GM18951 (cell line): Measurements from ENCODE around the gene RECQL5.

Source experiments
- POLR2A ChIP-seq: IDR thresholded peaks from 4 replicates; pipeline ENCODE4 v1.6.1; 2011; ENCODE audit warnings: mild to moderate bottlenecking; ENCODE audit not compliant: insufficient read length, insufficient read depth; ENCODE audit errors: extremely low read depth
- in situ Hi-C: fragments of 300-500 bp; cut with MboI; formaldehyde crosslinking; loops from one replicate; pipeline ENCODE4 v1.12.0; 2022; ENCODE audit warnings: low sequenced_read_pairs, mixed read lengths, inconsistent platforms; ENCODE audit not compliant: unreplicated experiment

Gene RECQL5

GRCh38 chr17:75622771-75623273 is 44.1 kb downstream of the RECQL5 start:
- in situ Hi-C loops = no loop called here

GRCh38 chr17:75622076-75622475 is 44.9 kb downstream of the RECQL5 start:
- in situ Hi-C loops = no loop called here
- TF ChIP-seq POLR2A = no peak

More at GRCh38 chr17:75622771-75623273, 44.1 kb downstream of the RECQL5 start:
- TF ChIP-seq POLR2A = no peak

GRCh38 chr17:75621489-75621888 is 45.5 kb downstream of the RECQL5 start:
- no peak for TF ChIP-seq POLR2A
- in situ Hi-C loops = no loop called here

DNA sequence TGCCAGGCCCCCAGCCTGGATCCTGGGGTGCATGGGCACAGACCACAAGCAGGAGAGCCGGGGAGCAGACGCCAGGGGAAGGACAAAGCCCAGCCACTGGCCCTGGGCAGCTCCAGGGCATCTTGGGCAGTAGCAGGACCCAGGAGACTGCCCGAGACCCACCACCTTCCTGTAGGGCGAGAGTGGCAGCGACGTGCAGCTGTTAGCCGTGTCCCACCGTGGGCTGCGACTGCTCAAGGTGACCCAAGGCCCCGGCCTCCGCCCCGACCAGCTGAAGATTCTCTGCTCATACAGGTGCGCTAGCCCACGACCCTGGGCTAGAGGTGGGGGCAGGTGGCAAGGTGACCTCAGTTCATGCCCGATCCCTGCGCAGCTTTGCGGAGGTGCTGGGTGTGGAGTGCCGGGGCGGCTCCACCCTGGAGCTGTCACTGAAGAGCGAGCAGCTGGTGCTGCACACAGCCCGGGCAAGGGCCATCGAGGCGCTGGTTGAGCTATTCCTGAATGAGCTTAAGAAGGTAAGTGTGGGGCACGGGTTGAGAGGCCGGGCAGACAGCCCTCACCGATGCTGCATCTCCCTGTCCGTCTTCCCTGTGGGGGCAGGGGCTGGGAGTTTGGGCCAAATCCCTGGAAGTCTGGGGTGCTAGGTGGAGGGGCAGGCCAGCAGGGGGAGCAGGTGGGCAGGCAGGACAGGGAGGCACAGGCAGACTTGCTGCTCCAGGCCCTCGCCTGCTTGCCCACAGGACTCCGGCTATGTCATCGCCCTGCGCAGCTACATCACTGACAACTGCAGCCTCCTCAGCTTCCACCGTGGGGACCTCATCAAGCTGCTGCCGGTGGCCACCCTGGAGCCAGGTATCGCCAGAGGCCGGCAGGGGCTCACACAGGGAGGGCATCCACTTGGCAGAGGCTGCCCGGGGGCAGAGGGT is 47.2 kb downstream of the RECQL5 start:
- no peak for TF ChIP-seq POLR2A
- in situ Hi-C loops = loop anchor here (10.0 kb wide), 1 partner anchor 125 kb away; no protein-coding TSS in a partner anchor

- in situ Hi-C loops = loop anchor here (10.0 kb wide), 1 partner anchor 127 kb away; no protein-coding TSS in a partner anchor
These were observed 49.3 kb downstream of the RECQL5 start for GRCh38 chr17:75617675-75618074.

DNA sequence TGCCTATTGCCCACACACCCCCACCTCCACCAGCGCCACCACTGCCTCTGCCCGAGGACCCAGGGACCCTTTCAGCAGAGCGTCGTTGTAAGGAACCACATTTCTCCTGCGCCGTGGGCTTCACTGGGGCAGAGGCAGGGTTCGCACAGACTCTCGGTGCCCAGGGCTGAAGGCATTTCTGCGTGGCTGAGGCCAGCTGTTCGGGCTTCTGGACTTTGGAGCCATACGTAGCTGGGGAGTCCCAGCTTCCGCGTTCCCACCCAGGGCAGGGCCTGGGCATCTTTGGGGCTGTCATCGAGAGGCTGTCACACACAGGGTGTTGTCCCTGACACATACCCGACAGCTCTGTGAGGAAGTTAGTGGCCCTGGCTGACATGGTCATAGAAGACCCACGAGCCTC is 49.7 kb downstream of the RECQL5 start:
- TF ChIP-seq POLR2A = no peak
- in situ Hi-C loops = loop anchor here (10.0 kb wide), 1 partner anchor 128 kb away; no protein-coding TSS in a partner anchor

More at GRCh38 chr17:75617675-75618074, 49.3 kb downstream of the RECQL5 start:
- no peak for TF ChIP-seq POLR2A

GRCh38 chr17:75616521-75617122 is 50.3 kb downstream of the RECQL5 start:
- no peak for TF ChIP-seq POLR2A

GRCh38 chr17:75615301-75615700 is 51.7 kb downstream of the RECQL5 start:
- no peak for TF ChIP-seq POLR2A
- in situ Hi-C loops = loop anchor here (10.0 kb wide), 1 partner anchor 130 kb away; no protein-coding TSS in a partner anchor

More at GRCh38 chr17:75616521-75617122, 50.3 kb downstream of the RECQL5 start:
- in situ Hi-C loops = loop anchor here (10.0 kb wide), 1 partner anchor 128 kb away; no protein-coding TSS in a partner anchor

DNA sequence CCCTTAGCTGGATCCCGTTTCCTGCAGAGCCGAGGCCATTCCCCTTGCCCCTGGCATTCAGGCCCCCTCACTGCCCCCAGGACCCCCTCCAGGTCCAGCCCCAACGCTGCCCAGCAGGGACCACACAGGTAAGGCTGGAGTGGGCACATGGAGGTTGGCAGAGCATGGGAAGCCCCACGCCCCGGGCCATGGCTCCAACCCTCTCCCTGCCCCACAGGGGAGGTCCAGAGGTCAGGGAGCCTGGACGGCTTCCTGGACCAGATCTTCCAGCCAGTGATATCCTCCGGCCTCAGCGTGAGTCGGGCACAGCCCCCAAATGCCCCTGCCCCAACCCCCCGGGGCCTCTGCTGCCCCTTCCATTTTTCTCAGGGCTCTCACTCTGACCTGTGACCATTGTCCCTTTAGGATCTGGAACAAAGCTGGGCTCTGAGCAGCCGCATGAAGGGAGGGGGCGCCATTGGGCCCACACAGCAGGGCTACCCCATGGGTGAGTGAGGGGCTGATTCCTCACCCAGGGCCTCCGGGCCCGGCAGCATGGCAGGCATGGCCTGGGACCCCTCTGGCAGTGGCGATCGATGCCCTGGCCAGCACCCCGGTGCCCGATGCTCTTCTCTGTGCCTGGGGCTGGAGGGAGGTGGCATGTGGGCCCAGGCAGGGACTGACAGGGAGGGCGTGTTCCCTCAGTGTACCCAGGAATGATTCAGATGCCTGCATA is 52.2 kb downstream of the RECQL5 start:
- in situ Hi-C loops = loop anchor here (10.0 kb wide), 1 partner anchor 130 kb away; no protein-coding TSS in a partner anchor
- TF ChIP-seq POLR2A = no peak

- in situ Hi-C loops = loop anchor here (10.0 kb wide), 1 partner anchor 131 kb away; no protein-coding TSS in a partner anchor
- TF ChIP-seq POLR2A = no peak
These were observed 52.9 kb downstream of the RECQL5 start for GRCh38 chr17:75614006-75614405.

DNA sequence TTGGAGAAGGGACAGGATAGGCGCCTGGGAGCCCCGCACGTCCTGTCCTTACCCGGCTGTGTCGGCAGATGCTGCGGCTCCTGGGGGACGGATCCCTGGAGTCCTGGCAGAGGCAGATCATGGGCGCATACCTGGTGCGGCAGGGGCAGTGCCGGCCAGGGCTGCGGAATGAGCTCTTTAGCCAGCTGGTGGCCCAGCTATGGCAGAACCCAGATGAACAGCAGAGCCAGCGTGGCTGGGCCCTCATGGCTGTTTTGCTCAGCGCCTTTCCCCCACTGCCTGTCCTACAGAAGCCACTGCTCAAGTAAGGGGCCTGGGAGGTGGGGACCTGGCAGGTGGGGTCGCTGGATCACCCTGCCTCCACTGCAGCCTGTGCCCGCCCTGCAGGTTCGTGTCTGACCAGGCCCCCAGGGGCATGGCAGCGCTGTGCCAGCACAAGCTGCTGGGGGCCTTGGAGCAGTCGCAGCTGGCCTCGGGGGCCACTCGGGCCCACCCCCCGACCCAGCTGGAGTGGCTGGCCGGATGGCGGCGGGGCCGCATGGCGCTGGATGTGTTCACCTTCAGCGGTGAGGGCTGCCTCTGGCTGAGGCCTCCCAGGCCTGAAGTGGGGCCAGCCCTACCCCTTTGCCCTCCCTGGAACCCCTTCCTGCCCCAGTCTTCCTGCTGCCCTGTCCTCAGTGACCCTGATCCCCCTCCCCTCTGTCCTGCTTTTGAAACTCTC is 53.9 kb downstream of the RECQL5 start:
- no peak for TF ChIP-seq POLR2A
- in situ Hi-C loops = loop anchor here (10.0 kb wide), 1 partner anchor 132 kb away; no protein-coding TSS in a partner anchor

DNA sequence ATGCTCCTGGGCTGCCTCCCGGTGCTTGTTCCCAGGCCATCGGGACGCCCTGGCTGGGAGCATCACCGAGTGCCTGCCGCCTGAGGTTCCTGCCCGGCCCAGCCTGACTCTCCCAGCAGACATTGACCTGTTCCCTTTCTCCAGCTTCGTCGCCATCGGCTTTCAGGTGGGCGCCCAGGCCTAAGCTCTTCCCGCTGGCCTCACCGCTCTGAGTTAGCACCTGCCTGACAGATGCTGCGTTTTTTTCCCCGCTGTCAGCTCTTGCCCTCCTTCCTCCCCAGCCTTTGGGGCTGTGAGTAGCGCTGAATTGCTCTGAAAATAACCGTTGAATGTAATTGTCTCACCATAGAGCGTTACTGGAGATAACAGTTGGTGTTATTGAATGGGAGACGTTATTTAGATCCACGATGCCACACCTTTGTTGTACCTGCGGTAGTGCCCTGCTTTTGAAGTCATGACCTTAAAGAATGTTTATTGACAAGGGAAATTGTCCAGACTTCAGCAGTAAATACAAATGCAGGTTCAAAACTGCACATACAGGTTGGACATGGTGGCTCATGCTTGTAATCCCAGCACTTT is 55.0 kb downstream of the RECQL5 start:
- in situ Hi-C loops = loop anchor here (10.0 kb wide), 1 partner anchor 133 kb away; no protein-coding TSS in a partner anchor
- TF ChIP-seq POLR2A = no peak
